HG03064 (cell line): Measurements from ENCODE around the gene USP10.

Source experiments
- ATAC-seq: cut with Tn5 transposase; IDR thresholded peaks from one replicate; pipeline ENCODE4 v1.9.1; 2021; ENCODE audit warnings: low read depth; ENCODE audit not compliant: unreplicated experiment

The USP10 gene

DNA sequence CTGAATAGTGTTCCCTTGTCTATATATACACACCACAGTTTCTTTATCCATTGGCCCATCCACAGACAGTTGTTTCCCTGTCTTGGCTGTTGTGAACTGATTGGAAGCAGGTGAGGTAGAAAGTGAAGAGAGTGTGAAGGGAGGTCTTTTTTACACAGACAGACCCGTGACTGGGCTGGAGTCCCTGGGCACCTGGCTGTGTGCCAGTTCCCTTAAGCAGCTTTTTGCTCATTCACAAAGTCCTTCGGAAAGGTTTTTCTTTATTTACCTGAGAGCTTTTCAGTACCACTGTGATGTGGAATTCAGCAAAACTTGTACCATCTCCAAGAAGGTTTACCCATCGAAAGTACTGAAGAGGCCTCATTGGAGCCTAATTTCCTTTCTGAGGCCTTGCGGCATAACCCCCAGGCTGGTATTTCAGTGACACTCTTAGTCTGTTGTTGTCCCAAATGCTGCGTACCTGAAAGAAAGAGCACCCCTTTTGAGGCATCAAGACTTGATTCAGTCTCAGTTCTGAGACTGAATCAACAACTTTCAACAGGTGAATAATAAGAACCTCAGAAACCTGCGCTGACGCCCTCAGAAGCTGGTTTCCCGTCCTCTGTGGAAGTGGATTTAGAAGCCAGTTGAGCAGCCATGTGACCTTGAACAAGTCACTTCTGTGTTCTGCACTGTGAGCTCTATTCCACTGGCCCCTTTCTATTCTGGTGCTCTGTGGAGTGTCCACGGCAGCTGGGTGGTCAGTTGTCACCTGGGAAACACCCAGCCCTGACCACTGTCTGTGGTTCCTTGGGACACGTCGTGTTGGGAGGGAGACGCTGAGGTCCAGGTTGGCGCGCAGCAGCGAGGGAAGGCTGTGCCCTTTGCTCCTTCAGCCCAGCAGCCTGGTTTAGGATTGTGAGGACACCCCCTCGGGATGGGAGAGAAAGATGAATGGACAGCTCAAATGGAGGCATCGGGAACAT is 66.1 kb downstream of the USP10 start:
- ATAC-seq, result no peak

DNA sequence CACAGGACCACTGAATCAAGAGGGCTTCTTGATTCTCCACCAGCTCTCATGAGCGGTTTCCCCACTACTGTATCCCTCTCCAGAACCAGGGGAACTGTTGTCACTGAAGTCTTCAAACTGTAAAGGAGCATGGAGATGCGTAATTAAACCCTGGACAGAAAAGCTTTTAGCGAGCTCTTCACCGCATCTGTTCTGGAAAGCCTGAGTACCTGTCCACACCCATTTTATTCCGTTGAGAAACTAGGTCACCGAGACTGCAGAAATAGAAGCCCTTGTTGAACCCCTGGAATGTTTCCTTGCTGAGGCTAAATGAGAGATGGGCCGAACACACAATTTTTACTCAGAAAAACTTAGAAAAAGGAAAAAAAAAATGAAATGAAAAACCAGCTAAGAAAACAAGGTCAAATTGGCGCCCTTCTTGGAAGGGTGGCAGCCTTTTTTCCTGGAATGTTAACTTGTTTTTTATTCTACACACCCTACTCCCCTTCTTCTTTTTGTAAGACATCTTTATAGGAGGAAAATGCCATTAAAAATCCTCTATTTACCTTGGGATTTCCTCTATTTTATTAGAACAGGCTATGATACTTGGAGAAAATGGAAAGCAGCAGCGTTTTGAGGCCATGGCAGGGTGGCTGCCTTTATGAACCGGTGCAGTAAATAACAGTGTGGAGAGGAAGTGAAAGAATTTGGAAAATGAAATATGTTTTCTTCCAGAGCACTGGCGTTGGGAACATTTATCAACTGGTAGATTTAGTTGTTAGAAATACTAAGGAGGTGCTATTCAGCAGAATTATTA is 67.4 kb downstream of the USP10 start:
- no peak for ATAC-seq

DNA sequence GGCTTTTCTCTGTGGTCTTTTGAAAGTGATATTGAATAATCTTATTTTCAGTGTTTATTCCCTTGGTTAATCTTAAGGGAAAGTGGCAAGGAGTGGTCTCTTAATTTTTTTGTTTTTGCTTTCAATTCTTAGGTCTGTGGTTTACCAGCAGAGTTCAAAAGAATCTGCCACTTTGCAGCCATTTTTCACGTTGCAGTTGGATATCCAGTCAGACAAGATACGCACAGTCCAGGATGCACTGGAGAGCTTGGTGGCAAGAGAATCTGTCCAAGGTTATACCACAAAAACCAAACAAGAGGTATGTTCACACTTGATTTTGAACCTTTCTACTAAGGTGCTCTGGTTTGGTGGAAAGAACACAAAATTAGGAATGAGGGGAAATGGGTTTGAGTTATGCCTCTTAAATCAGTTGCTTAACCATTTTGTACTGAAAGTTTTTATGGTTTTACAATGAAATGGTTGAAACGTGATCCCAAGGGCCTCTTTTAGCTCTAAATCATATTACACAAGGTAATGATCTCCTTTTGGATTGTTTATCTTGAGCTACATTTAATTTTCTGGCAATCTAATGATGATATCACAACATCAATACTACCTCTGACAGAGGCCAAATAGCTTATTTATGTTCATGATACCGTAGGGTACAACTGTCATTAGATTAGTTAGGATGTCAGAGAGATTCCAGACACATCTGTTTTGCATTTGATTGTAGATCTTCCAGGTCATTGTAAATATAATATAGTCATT is 68.4 kb downstream of the USP10 start:
- no peak for ATAC-seq

DNA sequence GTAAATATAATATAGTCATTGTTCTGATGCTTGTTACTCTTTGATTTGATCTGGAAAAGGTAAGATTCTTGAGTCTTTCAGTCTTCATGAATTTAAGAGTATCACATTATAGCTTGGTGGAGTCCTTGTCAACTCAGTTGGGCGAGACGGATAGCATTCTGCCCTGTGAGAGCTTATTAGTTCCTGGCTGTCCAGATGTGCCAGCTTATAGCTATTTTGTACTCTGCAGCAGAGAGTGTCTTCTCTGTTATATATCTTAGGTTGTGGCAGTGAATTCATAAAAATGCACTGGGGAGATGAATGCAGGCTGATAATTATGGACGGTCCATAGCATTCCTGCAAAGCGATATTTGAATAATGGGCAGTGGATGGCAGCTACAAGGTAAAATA is 69.0 kb downstream of the USP10 start:
- no peak for ATAC-seq

DNA sequence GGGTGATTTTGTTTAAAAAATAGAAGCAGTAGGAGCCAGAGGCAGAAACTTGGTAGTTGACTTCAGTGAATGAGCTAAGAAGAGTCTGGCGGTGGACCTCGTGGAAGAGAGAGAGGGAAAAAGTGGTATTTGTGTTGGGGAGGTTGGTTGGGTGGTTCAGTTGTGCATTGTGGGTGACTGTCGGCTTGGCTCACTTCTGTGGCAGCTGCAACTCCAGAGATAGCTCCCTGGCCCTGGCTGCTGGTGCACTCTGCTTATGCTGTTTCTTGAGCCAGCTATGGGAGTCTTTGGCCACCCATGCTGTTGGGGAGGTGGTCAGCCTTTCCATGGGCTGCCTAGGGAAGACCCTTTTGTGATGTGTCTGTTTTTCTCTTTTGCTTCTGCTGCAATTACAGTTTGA is 69.6 kb downstream of the USP10 start:
- no peak for ATAC-seq

DNA sequence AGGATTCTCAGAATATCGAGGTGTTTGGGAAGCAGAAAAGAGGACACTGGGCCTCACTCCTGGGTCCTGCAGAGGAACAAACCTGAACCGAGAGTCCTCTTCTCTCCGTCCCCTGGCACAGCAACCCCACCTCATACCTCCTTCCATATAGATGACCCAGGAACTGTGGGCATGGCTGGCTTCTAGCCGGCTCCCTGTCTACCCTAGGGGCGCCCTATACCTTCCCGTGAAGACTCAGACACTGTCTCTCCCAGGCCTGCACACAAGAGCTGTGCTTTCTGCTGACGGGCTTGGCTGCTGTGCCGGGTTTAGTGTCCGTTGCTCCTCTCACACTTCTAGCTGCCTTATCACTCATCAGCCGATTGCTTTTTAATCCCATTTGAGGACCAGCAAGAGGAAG is 73.5 kb downstream of the USP10 start:
- no peak for ATAC-seq

DNA sequence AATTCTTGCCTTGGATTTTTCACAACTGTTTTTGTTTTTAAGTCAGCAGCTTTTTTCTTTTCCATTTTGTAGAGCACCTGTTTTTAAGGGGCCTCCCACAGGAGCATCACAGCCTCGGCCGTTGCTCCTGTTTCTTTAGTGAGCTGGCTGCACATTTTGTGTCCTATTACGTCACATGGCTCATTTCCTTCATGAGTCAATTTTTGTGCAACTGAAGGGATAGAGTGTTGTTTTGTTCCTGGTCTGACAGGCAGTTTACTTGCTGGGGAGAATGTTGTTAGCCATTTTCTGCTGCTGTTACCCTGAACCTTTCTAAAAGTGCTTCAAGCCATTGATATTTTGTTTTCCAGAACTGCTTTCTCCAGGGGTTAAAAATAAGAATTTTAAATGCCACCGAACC is 75.0 kb downstream of the USP10 start:
- ATAC-seq, result no peak

DNA sequence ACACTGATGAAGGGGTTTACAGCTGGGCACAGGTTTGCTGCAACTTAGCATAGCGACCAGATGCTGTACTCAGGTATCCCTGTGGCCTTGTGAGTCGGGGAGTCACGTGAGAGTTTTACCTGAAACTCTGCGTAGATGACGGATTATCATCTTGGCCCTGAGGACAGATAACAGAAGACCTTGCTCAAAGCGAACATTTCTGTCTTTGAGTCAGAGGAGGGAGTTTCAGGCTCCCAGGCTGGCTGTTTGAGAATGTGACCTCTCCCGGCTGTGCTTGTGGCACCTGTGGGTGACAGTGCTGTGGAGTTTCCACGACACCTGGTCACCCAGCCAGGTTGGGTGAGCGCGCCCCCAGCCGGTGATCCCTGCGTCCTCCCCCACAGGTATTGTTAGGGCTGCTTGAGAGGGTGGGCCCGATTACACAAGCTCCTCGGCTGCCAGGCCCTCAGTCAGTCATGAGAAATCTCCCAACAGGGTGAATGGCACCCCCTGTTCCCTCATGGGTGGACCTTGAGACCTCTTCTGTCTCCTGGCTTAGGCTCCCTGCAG is 75.5 kb downstream of the USP10 start:
- ATAC-seq, result no peak

DNA sequence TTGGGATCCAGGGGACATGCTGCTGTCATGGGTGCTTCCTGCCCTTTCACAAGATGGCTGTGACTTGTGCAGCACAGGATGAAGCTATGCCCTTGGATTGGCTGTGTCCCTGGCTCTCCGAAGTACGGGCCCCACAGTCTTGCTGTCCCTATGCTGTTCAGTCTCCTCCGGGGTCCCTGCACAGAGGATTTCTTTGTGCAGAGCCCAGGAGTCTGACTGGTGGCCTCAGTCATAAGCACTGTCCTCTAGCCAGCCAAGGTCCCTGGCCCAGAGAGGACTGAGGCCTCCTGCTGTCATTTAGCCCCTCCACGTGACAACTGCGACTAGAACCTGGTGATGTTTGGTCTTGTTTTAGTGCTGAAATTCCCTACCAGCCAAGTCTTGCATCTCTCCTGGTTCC is 77.6 kb downstream of the USP10 start:
- no peak for ATAC-seq

DNA sequence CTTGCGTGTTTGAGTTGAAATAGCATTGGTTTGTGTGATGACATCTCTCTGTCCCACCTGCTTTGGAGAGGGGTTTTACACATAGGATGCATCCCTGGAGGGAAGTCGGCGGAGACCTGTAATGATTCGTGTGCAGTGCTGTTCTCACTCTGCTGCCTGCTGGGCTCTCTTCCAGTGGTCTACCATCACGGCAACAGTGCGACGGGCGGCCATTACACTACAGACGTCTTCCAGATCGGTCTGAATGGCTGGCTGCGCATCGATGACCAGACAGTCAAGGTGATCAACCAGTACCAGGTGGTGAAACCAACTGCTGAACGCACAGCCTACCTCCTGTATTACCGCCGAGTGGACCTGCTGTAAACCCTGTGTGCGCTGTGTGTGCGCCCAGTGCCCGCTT is 78.9 kb downstream of the USP10 start:
- no peak for ATAC-seq

DNA sequence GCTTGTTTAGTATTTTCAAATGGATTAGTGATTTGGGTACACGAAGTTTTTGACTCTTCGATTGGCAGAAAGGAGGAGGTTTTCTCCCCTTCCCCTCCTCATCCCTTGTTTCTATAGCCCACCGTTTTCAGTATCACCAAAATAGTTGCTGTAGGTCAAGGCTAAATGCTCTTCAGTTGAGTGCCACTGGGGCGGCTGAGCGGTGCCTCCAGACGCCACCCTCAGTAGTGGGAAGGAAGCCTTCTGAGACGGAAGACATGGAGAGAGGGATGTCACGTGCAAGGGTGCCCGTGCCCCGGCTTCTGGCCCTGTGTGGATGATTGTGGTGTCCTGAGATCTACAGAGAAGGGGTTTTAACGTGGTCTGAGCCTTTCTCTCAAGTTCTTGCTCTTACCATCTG is 80.3 kb downstream of the USP10 start:
- no peak for ATAC-seq

DNA sequence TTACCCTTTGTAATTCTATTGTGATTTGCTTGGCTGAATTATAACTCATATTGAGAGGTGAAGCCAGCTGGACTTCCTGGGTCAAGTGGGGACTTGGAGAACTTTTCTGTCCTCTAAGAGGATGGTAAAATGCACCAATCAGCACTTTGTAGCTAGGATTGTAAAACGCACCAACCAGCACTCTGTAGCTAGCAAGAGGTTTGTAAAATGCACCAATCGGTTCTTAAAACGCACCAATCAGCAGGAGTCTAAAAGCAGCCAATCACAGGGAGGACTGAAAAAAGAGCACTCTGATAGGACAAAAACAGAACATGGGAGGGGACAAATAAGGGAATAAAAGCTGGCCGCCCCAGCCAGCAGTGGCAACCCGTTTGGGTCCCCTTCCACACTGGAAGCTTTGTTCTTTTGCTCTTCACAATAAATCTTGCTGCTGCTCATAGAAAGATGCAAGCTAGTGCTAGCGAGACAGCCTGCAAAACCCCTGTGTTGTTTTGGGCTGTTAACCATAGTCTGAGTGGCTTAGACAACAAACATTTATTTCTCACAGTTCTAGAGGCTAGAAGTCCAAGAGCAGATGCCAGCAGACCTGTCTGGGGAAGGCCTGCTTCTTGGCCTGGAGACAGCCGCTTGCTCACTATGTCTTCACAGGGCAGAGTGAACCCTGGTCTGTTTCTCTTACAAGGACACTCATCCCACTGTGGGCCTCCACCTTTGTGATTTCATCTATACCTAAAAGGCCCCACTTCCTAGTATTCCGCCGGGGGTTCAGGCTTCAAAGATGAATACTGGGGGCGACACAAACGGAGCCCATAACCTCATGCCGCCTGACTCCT is 81.0 kb downstream of the USP10 start:
- no peak for ATAC-seq

DNA sequence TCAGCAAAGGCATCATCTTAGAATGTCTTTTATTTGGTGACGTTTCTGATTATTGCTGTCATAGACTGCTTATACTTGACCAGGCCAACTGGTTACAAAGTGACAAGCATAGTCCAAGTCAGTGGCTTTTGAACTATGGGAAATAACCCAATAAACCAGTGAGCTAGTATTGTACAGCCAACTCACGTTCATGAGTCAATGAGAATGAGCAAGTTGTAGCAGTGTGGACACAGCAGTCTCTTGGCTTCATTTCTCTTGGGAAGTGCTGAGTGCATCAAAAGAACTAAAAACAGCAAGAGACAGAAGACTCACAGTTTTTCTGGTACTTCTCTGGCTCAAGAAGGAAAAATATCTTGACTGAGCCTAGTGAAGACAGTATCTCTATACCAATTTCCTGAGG is 83.0 kb downstream of the USP10 start:
- ATAC-seq, result no peak

DNA sequence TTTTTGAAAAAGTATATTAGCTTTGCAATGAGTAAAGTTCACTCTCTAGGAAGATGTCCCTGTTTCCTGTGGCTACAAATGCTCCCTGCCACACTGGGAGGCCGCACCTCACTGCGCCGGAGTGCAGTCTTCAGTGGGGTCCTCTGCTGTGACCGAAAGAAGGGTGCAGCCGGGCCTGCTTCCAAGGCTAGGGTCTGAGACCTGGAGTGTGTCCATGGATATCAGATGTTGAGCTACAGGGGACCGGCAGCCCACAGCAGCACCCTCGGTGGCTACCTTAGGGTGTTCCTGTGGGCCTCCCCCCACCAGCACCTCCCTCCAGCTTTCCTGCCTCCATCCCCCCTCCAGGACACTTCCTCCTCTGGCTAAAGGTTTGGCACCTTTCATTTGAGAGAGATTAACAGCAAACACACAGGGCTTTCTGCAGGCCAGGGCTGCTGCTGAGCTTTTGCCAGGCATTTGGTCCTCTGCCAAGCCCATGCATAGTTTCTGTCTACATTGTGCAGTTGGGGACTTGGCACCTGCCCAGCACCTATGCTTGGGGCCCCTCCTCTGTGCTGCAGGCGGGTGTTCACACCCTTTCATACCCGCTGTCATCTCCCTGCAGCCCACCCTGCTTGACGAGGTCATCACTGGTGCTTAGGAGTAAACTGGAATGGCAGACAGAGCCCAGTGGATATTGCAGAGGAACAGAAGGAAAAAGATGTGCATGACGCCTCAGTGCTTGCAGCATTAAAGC is 86.2 kb downstream of the USP10 start:
- no peak for ATAC-seq

DNA sequence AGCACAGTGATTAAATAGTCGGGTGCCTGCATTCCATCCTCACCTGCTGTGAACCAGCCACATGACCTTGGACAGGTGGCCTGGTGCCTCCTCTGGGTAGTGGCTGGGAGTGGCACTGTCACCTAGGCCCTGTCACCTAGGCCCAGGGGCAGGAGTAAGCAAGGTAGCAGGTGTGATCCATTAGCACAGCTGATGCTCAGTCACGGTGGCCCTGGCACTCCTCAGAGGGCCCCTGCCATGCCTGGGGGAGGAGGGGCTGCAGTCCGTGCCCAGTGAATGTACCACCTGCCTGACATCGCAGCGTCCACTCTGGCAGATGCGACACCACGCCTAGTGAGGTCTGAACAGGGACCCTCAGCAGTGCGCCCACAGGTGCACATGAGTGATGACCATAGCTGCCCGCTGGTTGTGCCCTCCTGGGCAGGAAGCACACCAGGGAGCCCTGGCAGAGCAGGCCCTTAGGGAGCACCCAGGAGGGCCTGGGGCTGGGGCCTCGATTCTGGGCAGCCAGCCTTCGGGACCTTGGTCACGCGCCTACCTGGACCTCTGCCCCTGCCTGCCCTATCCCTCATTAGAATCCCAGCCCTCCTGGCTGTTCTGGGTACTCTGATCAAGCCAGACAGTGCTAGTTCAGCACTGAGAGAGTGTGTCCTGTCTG is 86.9 kb downstream of the USP10 start:
- ATAC-seq, result no peak

DNA sequence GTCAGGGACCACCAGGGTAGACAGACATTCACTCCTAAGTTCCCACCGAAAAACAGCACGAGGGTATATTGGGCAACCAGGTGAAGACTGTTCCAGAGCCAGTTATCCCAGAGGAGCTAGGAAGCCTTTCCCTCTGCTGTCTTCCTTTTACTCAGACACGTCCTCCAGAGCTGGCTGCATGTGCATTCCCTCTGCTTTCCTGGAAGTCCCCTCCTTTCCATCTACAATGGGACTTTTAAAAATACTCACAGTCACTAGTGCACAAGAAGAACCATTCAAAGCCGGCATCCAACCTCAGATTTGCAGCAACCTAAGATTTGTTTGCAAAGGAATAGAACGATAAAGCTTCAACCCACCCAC is 87.4 kb downstream of the USP10 start:
- no peak for ATAC-seq

DNA sequence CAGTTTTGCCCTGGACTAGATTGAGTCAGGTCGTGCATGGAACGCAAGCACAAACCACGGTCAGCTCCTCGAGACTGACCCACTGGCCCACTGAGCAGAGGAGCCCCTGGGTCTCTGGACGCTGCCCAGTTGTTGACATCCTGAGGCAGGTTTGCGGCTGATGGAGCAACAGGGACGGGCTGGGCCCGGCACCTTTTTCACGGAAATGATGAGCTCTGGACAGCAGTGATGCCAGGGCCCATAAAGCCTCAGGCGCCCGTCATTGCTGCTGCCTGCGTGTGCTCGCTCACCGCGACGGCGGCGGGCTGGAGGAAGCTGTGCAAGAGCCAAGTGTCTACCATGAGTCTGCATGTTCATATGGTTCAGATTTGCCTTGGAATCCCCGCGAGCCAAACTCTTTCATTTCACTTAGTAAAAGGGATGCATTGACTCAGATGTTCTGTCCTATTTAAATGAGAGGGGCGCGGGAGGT is 89.2 kb downstream of the USP10 start:
- no peak for ATAC-seq

DNA sequence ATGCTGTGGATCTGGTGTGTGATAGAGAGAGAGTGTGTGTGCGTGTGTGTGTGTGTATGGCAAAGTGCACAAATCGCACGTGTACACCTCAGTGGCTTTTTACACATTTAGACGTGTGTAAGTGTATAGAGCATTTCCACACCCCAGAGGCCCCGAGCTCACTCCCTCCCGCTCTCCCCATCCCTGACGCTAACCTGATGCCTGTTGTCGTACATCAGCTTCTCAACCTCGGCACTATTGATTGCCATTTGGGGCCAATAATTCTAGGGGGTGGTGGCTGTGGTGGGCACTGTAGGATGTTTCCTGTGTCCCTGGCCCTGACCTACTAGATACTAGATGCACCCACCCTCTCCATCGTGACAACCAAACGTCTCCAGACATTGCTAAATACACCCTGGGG is 89.6 kb downstream of the USP10 start:
- ATAC-seq, result no peak

DNA sequence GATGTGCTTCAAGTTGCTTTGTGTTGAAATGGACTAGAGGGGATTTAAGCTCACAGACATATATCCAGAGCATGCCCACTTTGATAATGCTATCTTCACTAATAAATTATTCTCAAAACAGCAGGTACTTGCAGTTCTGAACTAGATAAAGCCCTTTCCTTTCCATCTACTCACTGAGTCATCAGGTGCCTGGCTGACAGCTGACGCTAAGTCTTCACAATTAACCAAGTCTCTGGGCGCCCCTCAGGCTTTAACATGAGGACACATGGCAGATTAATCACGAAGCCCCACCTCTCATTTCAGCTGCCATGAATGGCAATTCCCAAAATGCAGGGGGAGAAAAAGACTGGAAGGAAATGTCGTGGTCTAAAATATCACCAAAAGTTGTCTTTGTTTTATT is 90.5 kb downstream of the USP10 start:
- no peak for ATAC-seq
